Endothelial cell of umbilical vein (primary cell): ENCODE data around the gene TRPV6. TPM values are rescaled to one million over a fixed set of nuclear protein-coding genes. Genes with fewer than 3 reads are reported as not detected.

Source experiments
- BruUV-seq: library from RNA; stranded (reverse); fragments of 400-500 nt; replicated peaks from 2 replicates; lab custom pipeline; 2021; lab: Mats Ljungman, UMichigan
- CTCF ChIA-PET: fragments of 300-600, 350-600 bp; sonication (Branson Sonifier 250); formaldehyde crosslinking; loops from one replicate; lab custom pipeline; 2021; ENCODE audit warnings: antibody characterized with exemption, inconsistent platforms; lab: Charles Lee
- POLR2A ChIA-PET: fragments of 300-600, 350-600 bp; sonication (Branson Sonifier 250); formaldehyde crosslinking; loops from one replicate; lab custom pipeline; 2021; ENCODE audit warnings: antibody characterized with exemption, inconsistent platforms; lab: Charles Lee
- DNase-seq: peaks from one replicate; pipeline ENCODE4 v3.0.0-alpha.2; 2011; ENCODE audit warnings: low read depth, low spot score
- FAIRE-seq: peaks from 2 replicates; lab custom pipeline; 2011; peaks lifted over from hg19 to GRCh38; lab: Jason Lieb, UNC
- H2AFZ ChIP-seq: 2 replicates; pipeline ENCODE4 v1.6.0; 2012; ENCODE audit warnings: low read depth, low read length, control low read depth, inconsistent platforms
- H3K27ac ChIP-seq: 2 replicates; pipeline ENCODE4 v1.5.1; 2011; ENCODE audit warnings: low read depth, mild to moderate bottlenecking, control low read depth, low read length, moderate library complexity; ENCODE audit not compliant: insufficient read depth
- H3K27me3 ChIP-seq, 2 experiments: 2 replicates each; pipeline versions ENCODE4 v1.6.0 to v1.6.1; 2011; ENCODE audit warnings: low read length in 2 of 2, mixed read lengths in 1 of 2; ENCODE audit not compliant: control insufficient read depth in 2 of 2, insufficient read depth in 2 of 2
- H3K36me3 ChIP-seq, 2 experiments: 2 replicates in 1 of 2; 3 replicates in 1 of 2; pipeline ENCODE4 v1.5.1; 2011; ENCODE audit warnings: low read length in 2 of 2, mild to moderate bottlenecking in 1 of 2, moderate library complexity in 1 of 2; ENCODE audit not compliant: control insufficient read depth in 2 of 2, insufficient read depth in 2 of 2; ENCODE audit errors: extremely low read depth in 1 of 2
- H3K4me1 ChIP-seq: 3 replicates; pipeline ENCODE4 v1.5.1; 2011; ENCODE audit warnings: mild to moderate bottlenecking, low read length; ENCODE audit not compliant: control insufficient read depth, insufficient read depth; ENCODE audit errors: extremely low read depth
- H3K4me2 ChIP-seq: 2 replicates; pipeline ENCODE4 v1.6.1; 2011; ENCODE audit warnings: low read length, control low read depth, mixed read lengths; ENCODE audit not compliant: insufficient read depth
- H3K4me3 ChIP-seq, 3 experiments: fragments of 200-600 bp in 1 of 3; sonication (generic), shearing (Covaris generic) in 1 of 3; replicated peaks in 1 of 3; 2 replicates each; pipeline ENCODE4 v1.5.1; 2011 to 2016; ENCODE audit warnings: control low read depth in 3 of 3, low read length in 3 of 3, mild to moderate bottlenecking in 2 of 3, inconsistent platforms in 1 of 3, low read depth in 1 of 3, moderate library complexity in 1 of 3; ENCODE audit not compliant: insufficient read depth in 1 of 3
- H3K79me2 ChIP-seq: 2 replicates; pipeline ENCODE4 v1.6.0; 2012; ENCODE audit warnings: low read length, inconsistent platforms; ENCODE audit not compliant: control insufficient read depth, insufficient read depth
- H3K9ac ChIP-seq: replicated peaks from 2 replicates; pipeline ENCODE3; 2011; ENCODE audit warnings: low read length, control low read depth; ENCODE audit not compliant: insufficient read depth; ENCODE audit errors: extremely low read depth
- H3K9me1 ChIP-seq: replicated peaks from 3 replicates; pipeline ENCODE4 v1.6.0; 2011; ENCODE audit warnings: mild to moderate bottlenecking, low read length; ENCODE audit not compliant: control insufficient read depth, insufficient read depth; ENCODE audit errors: extremely low read depth
- H3K9me3 ChIP-seq: replicated peaks from 2 replicates; pipeline ENCODE4 v1.5.1; 2012; ENCODE audit warnings: low read length, inconsistent platforms; ENCODE audit not compliant: control insufficient read depth, insufficient read depth
- H4K20me1 ChIP-seq: replicated peaks from 2 replicates; pipeline ENCODE3; 2011; ENCODE audit warnings: mild to moderate bottlenecking, low read length; ENCODE audit not compliant: control insufficient read depth, insufficient read depth; ENCODE audit errors: extremely low read depth
- CTCF ChIP-seq, 2 donors: IDR thresholded peaks; 1 replicate in 1 of 2; 2 replicates in 1 of 2; pipeline ENCODE4 v1.5.1; 2011; ENCODE audit warnings: low read length in 2 of 2, mild to moderate bottlenecking in 2 of 2, moderate library complexity in 2 of 2, control low read depth in 1 of 2, inconsistent platforms in 1 of 2, low read depth in 1 of 2; ENCODE audit not compliant: insufficient read depth in 1 of 2; ENCODE audit errors: extremely low read depth in 1 of 2
- EZH2 ChIP-seq: IDR thresholded peaks from 2 replicates; pipeline ENCODE4 v1.6.1; 2012; ENCODE audit warnings: borderline replicate concordance, low read depth, mild to moderate bottlenecking, moderate library complexity, low read length, inconsistent platforms; ENCODE audit not compliant: severe bottlenecking
- FOS ChIP-seq: IDR thresholded peaks from 2 replicates; pipeline ENCODE4 v1.6.1; 2011; ENCODE audit warnings: mild to moderate bottlenecking, low read length, moderate library complexity, borderline replicate concordance; ENCODE audit not compliant: insufficient read depth
- GATA2 ChIP-seq: IDR thresholded peaks from 2 replicates; pipeline ENCODE4 v1.7.0; 2011; ENCODE audit warnings: low read depth, mild to moderate bottlenecking, moderate library complexity, mixed read lengths, low read length; ENCODE audit not compliant: insufficient read length, insufficient read depth
- JUN ChIP-seq: IDR thresholded peaks from 2 replicates; pipeline ENCODE4 v1.6.1; 2011; ENCODE audit warnings: borderline replicate concordance, low read depth; ENCODE audit not compliant: insufficient read length, insufficient read depth
- MYC ChIP-seq: IDR thresholded peaks from one replicate; pipeline ENCODE4 v1.6.1; 2011; ENCODE audit warnings: mild to moderate bottlenecking, low read depth, low read length
- POLR2A ChIP-seq: IDR thresholded peaks from 2 replicates; pipeline ENCODE4 v1.6.1; 2012; ENCODE audit warnings: low read depth, mild to moderate bottlenecking, control low read depth, low read length
- POLR2AphosphoS5 ChIP-seq: IDR thresholded peaks from 2 replicates; pipeline ENCODE4 v1.6.1; 2012; ENCODE audit warnings: low read depth, mild to moderate bottlenecking, control low read depth, low read length, moderate library complexity; ENCODE audit not compliant: insufficient read depth
- dilution Hi-C: fragments of 300-500 bp; cut with MboI; formaldehyde crosslinking; loops from one replicate; pipeline ENCODE4 v1.15.0; 2019; ENCODE audit warnings: low sequenced_read_pairs; ENCODE audit not compliant: extremely low pct_ligation_motif_present
- intact Hi-C: fragments of 100-400 bp; cut with micrococcal nuclease; formaldehyde crosslinking; loops from one replicate; pipeline ENCODE4 v1.10.0; 2022
- polyA plus RNA-seq, 4 experiments: library from polyadenylated mRNA; depleted of rRNA in 3 of 4; stranded (reverse) in 3 of 4; unstranded in 1 of 4; fragments of >200 nt; gene quantifications; 2 replicates each; pipeline versions ENCODE4 v1.2.1 to v1.2.3, GENCODE V29; 2011 to 2012; ENCODE audit warnings: missing spikeins in 1 of 4
- total RNA-seq: library from RNA; stranded (reverse); gene quantifications from 2 replicates; pipeline ENCODE4 v1.2.3, GENCODE V29; 2021
- TF ChIP-seq, protein P1 (sequence below): IDR thresholded peaks from 2 replicates; pipeline ENCODE4 v1.6.1; 2011; ENCODE audit not compliant: insufficient read depth, insufficient read length

Gene TRPV6
- total and polyA plus RNA-seq, 2 donors (not counting 3 experiments of a cell fraction or from before 2014, with no cell fraction given) = not detected

GRCh38 chr7:142873281-142873784, 12.2 kb downstream of the TRPV6 start:
- no peak overlapping the region for H2AFZ ChIP-seq
- no peak overlapping the region for H3K4me2 ChIP-seq
- no peaks in the 10 kb centered on the region for H3K9me3 ChIP-seq
- no peaks in the 10 kb centered on the region for H3K4me1 ChIP-seq
- no peaks in the 10 kb centered on the region for H3K79me2 ChIP-seq
- TF ChIP-seq CTCF (IDR thresholded peaks at IDR 0.05; ENCODE audit: extremely low read depth in 1 of 2, insufficient read depth in 1 of 2, low read depth in 1 of 2, low read length in 2 of 2) = peak; percentile 35 to 48
- TF ChIP-seq MYC = no peak
- no peak for TF ChIP-seq EZH2
- ChIA-PET POLR2A (no interaction called here), CTCF (interaction anchor here (0.8 to 4.0 kb wide), 17 partner anchors 7 to 344 kb away, joined by 3 to 27 read pairs (median 4); no protein-coding TSS in a partner anchor)
- H3K9me1 ChIP-seq = no peaks in the 10 kb centered on the region
- no peak overlapping the region for H3K27ac ChIP-seq
- BruUV-seq = no TSS peak
- H3K4me3 ChIP-seq = no peak overlapping the region
- dilution Hi-C loops (no loop called here), intact Hi-C loops (no loop called here)
- no peaks in the 10 kb centered on the region for H3K36me3 ChIP-seq
- no peak overlapping the region for H3K9ac ChIP-seq
- DNase-seq (no peak), FAIRE-seq (no peak)
- H3K27me3 ChIP-seq = peaks cover 0 to 2% of the 10 kb centered on the region in 2 experiments
- H4K20me1 ChIP-seq = no peaks in the 10 kb centered on the region

DNA sequence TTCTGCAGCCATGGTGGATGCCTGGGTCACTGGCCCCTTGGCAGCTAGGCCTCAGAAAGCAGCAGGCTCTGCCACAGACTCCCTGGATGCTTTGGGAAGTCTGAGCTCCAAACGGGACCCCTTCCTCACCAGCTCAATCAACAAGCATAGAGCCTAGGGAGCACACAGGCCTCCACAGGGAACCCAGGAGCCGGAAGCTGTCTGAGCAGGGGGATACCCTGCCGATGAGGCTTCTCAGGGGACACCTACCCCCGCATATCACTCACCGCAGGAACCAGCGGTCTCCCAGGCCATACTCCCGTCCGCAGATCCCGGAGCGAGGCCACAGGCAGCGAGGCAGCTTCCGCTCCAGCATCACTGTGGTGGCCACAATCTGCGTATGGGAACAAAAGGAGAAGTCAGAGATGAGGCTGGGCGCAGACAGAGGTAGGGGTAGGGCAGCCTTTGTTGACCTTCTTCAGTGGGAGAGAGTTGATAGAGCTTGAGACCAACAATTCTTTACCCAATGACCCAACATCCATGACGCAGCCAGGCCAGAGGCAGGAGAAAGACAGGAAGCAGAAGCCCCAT, 13.4 kb downstream of the TRPV6 start:
- dilution Hi-C loops = no loop called here
- H3K9me1 ChIP-seq = no peaks in the 10 kb centered on the region
- H3K36me3 ChIP-seq = no peaks in the 10 kb centered on the region
- no peak overlapping the region for H3K27ac ChIP-seq
- DNase-seq (no peak), FAIRE-seq (no peak)
- intact Hi-C loops = no loop called here
- POLR2A ChIA-PET = no interaction called here
- H3K9ac ChIP-seq = no peak overlapping the region
- no peaks in the 10 kb centered on the region for H3K27me3 ChIP-seq
- CTCF ChIA-PET = interaction anchor here (0.7 to 4.0 kb wide), 13 partner anchors 9 to 343 kb away, joined by 3 to 27 read pairs (median 4); no protein-coding TSS in a partner anchor
- no peak overlapping the region for H3K4me2 ChIP-seq
- TF ChIP-seq CTCF (IDR thresholded peaks at IDR 0.05; ENCODE audit: extremely low read depth in 1 of 2, insufficient read depth in 1 of 2, low read depth in 1 of 2, low read length in 2 of 2) = no peak
- TF ChIP-seq FOS = no peak
- TF ChIP-seq MYC = no peak
- TF ChIP-seq, protein P1, sequence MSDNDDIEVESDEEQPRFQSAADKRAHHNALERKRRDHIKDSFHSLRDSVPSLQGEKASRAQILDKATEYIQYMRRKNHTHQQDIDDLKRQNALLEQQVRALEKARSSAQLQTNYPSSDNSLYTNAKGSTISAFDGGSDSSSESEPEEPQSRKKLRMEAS = no peak
- TF ChIP-seq POLR2A = no peak
- no peak for TF ChIP-seq JUN
- TF ChIP-seq POLR2AphosphoS5 = no peak
- no peak for TF ChIP-seq EZH2
- TF ChIP-seq GATA2 = no peak
- BruUV-seq = no TSS peak
- no peaks in the 10 kb centered on the region for H3K9me3 ChIP-seq
- H3K4me1 ChIP-seq = no peaks in the 10 kb centered on the region
- no peak overlapping the region for H3K4me3 ChIP-seq
- H2AFZ ChIP-seq = no peak overlapping the region
- H4K20me1 ChIP-seq = no peaks in the 10 kb centered on the region
- H3K79me2 ChIP-seq = no peaks in the 10 kb centered on the region
